RWPE1 (cell line): Measurements from ENCODE around the gene PDE5A.

Source experiments
- CTCF ChIA-PET: fragments of 350-600 bp; sonication (Branson Sonifier 250); formaldehyde crosslinking; extraction: SDS; loops from one replicate; lab custom pipeline; 2021; lab: Yijun Ruan, JAX
- POLR2A ChIA-PET: fragments of 400-600 bp; formaldehyde crosslinking; extraction: SDS; loops from one replicate; lab custom pipeline; 2020; ENCODE audit warnings: antibody characterized with exemption; ENCODE audit not compliant: low non-redundant PET; lab: Yijun Ruan, JAX
- DNase-seq: peaks from one replicate; pipeline ENCODE4 v3.0.0; 2012; ENCODE audit warnings: low spot score
- H3K27ac ChIP-seq: fragments of 450-650 bp; 2 replicates; pipeline ENCODE4 v1.5.1; 2017
- TF ChIP-seq, protein P1 (sequence below): fragments of 450-650 bp; conservative IDR thresholded peaks from 2 replicates; pipeline ENCODE4 v1.5.1; 2017; ENCODE audit warnings: low read depth, mild to moderate bottlenecking

PDE5A gene

GRCh38 chr4:119597377-119597776 lies 31.2 kb downstream of the PDE5A start:
- TF ChIP-seq, protein P1, sequence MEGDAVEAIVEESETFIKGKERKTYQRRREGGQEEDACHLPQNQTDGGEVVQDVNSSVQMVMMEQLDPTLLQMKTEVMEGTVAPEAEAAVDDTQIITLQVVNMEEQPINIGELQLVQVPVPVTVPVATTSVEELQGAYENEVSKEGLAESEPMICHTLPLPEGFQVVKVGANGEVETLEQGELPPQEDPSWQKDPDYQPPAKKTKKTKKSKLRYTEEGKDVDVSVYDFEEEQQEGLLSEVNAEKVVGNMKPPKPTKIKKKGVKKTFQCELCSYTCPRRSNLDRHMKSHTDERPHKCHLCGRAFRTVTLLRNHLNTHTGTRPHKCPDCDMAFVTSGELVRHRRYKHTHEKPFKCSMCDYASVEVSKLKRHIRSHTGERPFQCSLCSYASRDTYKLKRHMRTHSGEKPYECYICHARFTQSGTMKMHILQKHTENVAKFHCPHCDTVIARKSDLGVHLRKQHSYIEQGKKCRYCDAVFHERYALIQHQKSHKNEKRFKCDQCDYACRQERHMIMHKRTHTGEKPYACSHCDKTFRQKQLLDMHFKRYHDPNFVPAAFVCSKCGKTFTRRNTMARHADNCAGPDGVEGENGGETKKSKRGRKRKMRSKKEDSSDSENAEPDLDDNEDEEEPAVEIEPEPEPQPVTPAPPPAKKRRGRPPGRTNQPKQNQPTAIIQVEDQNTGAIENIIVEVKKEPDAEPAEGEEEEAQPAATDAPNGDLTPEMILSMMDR, result no peak
- no peak for DNase-seq
- ChIA-PET CTCF (interaction anchor here (1.0 kb wide), 1 partner anchor 38 kb away, joined by 3 read pairs; no protein-coding TSS in a partner anchor), POLR2A (no interaction called here)
- no peak overlapping the region for H3K27ac ChIP-seq

DNA sequence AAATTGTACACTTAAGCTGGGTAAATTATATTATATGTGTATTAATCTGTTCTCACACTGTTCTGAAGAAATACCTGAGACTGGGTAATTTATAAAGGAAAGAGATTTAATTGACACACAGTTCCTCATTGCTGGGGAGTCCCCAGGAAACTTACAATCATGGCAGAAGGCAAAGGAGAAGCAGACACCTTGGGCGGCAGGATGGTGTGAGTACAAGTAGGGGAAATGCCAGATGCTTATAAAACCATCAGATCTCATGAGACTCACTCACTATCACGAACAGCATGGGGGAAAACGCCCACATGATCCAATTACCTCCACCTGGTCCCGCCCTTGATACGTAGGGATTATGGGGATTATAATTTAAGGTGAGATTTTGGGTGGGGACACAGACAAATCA lies 34.9 kb downstream of the PDE5A start:
- ChIA-PET CTCF (no interaction called here), POLR2A (no interaction called here)
- TF ChIP-seq, protein P1, result no peak
- no peak for DNase-seq
- no peak overlapping the region for H3K27ac ChIP-seq

- POLR2A ChIA-PET, result no interaction called here
- TF ChIP-seq, protein P1, result no peak
- CTCF ChIA-PET, result interaction anchor here (0.6 kb wide), 1 partner anchor 24 kb away, joined by 8 read pairs; no protein-coding TSS in a partner anchor
- DNase-seq, result no peak
- H3K27ac ChIP-seq, result no peak overlapping the region
Observed at GRCh38 chr4:119592830-119593229, 35.8 kb downstream of the PDE5A start.

- TF ChIP-seq, protein P1, result no peak
- ChIA-PET POLR2A (no interaction called here), CTCF (no interaction called here)
- no peak overlapping the region for H3K27ac ChIP-seq
- no peak for DNase-seq
Observed at GRCh38 chr4:119589165-119589564, 39.4 kb downstream of the PDE5A start.

- TF ChIP-seq, protein P1, result no peak
- CTCF ChIA-PET, result interaction anchor here (0.6 kb wide), 1 partner anchor 8 kb away, joined by 4 read pairs; no protein-coding TSS in a partner anchor
- no peak overlapping the region for H3K27ac ChIP-seq
- DNase-seq, result no peak
- POLR2A ChIA-PET, result no interaction called here
Observed at GRCh38 chr4:119587796-119588195, 40.8 kb downstream of the PDE5A start.

- H3K27ac ChIP-seq, result no peak overlapping the region
- TF ChIP-seq, protein P1, result no peak
- no peak for DNase-seq
- CTCF ChIA-PET, result interaction anchor here (0.6 kb wide), 1 partner anchor 268 kb away, joined by 3 read pairs; no protein-coding TSS in a partner anchor
- POLR2A ChIA-PET, result no interaction called here
Observed at GRCh38 chr4:119585771-119586170, 42.8 kb downstream of the PDE5A start.
